Activated naive CD8-positive, alpha-beta T cell treated with anti-CD3 and anti-CD28 coated beads for 36 hours (primary cell): ENCODE data around the gene IP6K2. TPM values are rescaled to one million over a fixed set of nuclear protein-coding genes. Genes with fewer than 3 reads are reported as not detected.
"Not testable (repeated sequence)": the region's sequence is repeated elsewhere in the genome, so short reads cannot be mapped to it uniquely, and the experiment has no call there.

ENCODE experiments used
- DNase-seq: peaks from one replicate; pipeline ENCODE4 v3.0.0; 2021
- H3K27ac Mint-ChIP-seq: one replicate; pipeline ENCODE4 v1.8.0; 2022; ENCODE audit warnings: mild to moderate bottlenecking, moderate library complexity, mixed read lengths
- H3K27me3 Mint-ChIP-seq: one replicate; pipeline ENCODE4 v1.8.0; 2022; ENCODE audit warnings: mild to moderate bottlenecking, mixed read lengths
- H3K36me3 Mint-ChIP-seq: one replicate; pipeline ENCODE4 v1.8.0; 2021; ENCODE audit warnings: mild to moderate bottlenecking, mixed read lengths
- H3K4me1 Mint-ChIP-seq: one replicate; pipeline ENCODE4 v1.8.0; 2021; ENCODE audit warnings: mixed read lengths
- H3K4me3 Mint-ChIP-seq: one replicate; pipeline ENCODE4 v1.8.0; 2022; ENCODE audit warnings: mild to moderate bottlenecking, moderate library complexity, mixed read lengths
- H3K9me3 Mint-ChIP-seq: one replicate; pipeline ENCODE4 v1.8.0; 2022; ENCODE audit warnings: mixed read lengths
- total RNA-seq, 2 experiments: library from RNA; stranded (reverse); gene quantifications; one replicate each; pipeline ENCODE4 v1.2.3, GENCODE V29; 2021

IP6K2 gene, protein sequence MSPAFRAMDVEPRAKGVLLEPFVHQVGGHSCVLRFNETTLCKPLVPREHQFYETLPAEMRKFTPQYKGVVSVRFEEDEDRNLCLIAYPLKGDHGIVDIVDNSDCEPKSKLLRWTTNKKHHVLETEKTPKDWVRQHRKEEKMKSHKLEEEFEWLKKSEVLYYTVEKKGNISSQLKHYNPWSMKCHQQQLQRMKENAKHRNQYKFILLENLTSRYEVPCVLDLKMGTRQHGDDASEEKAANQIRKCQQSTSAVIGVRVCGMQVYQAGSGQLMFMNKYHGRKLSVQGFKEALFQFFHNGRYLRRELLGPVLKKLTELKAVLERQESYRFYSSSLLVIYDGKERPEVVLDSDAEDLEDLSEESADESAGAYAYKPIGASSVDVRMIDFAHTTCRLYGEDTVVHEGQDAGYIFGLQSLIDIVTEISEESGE
- 10 to 100 TPM; 42.6 to 49.9 TPM for total RNA-seq

DNA sequence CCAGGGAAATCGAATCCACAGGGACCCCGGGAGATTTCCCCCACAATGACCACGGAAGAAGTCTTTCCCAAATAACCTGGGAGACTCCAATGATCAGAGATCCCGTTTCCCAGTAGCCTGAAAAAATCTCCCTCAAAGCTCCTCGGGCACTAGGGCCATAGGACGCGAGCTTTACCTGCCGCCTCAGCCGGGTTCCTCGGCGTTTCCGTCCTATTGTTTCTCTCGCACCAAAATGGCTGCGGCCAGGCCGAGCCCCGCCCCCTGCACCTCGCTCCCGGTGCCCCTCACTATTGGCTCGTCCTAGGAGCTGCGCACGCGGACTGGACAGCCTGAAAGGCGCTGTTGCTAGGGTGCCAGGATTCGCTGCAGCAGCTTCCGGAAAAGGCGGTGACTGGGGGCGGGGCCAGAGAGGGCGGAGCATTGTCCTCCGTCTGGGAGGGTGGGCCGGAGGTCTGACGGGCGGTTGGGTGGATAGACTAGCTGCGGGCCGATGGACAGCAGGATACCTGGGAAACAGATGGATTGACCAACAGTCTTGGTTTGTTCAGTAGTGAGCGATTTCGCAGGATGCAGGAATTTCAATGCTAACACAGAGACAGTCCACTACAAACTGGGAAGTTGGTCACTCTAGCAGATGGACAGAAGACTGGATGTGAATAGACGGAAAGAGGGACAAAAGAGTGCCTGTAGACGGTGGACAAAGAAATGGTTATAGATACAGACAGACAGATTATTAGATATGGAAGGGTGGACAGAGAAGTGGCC lies at the start of gene IP6K2:
Gene IP6K2 (minus strand): TSS at position 240 of the 765 bp plus-strand sequence. CDS start 21,930 bp downstream, outside the sequence.
- peak; percentile 99 for DNase-seq
- H3K9me3 Mint-ChIP-seq, result no peaks in the 10 kb centered on the region
- H3K27ac Mint-ChIP-seq, result peak within 1 kb of the TSS; percentile 95
- H3K27me3 Mint-ChIP-seq, result no peaks in the 10 kb centered on the region
- peak within 1 kb of the TSS; percentile 98 for H3K4me3 Mint-ChIP-seq
- H3K36me3 Mint-ChIP-seq, result peaks cover 17% of the 10 kb centered on the region
- peaks cover 31% of the 10 kb centered on the region for H3K4me1 Mint-ChIP-seq

DNA sequence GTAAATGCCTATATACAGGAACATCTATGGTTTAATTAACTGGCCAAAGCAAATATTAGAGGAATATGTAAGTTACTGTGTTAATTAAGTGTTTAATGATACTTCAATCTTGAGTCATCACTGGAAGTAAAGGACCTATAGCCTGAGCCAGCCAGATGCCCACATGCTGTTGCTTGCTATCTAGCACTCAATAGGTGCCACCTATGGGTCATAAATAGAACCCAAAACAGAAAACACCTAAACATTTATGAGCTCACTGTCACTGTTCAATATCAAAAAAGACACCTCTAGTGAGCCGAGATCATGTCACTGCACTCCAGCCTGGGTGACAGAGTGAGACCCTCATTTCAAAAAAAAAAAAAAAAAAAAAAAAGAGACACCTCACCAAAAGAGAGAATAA lies 48.4 kb upstream of the IP6K2 start:
- no peak for DNase-seq
- no peaks in the 10 kb centered on the region for H3K9me3 Mint-ChIP-seq
- no peaks in the 10 kb centered on the region for H3K27me3 Mint-ChIP-seq
- no peak overlapping the region for H3K27ac Mint-ChIP-seq
- no peak overlapping the region for H3K4me3 Mint-ChIP-seq
- peaks cover 6% of the 10 kb centered on the region for H3K36me3 Mint-ChIP-seq
- peaks cover under 1% of the 10 kb centered on the region for H3K4me1 Mint-ChIP-seq

DNA sequence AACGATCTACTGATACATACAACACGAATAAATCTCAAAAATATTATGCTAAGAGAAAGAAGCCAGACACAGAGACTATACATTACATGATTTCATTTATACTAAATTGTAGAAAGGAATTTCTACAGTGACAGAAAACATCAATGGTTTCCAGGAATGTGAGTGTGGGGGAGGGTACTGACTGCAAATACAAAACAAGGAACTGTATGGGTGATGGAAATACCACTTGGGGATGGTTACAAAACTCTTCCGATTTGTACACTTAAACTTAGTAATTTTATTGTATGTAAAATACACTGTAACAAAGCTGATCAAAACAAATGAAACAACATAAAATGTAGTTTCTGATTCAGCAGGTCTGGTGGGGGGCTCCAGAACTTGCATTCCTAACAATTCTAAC lies 45.8 kb upstream of the IP6K2 start:
- no peak overlapping the region for H3K4me3 Mint-ChIP-seq
- no peaks in the 10 kb centered on the region for H3K9me3 Mint-ChIP-seq
- H3K27me3 Mint-ChIP-seq, result no peaks in the 10 kb centered on the region
- H3K36me3 Mint-ChIP-seq, result no peaks in the 10 kb centered on the region
- no peaks in the 10 kb centered on the region for H3K4me1 Mint-ChIP-seq
- DNase-seq, result no peak
- no peak overlapping the region for H3K27ac Mint-ChIP-seq

DNA sequence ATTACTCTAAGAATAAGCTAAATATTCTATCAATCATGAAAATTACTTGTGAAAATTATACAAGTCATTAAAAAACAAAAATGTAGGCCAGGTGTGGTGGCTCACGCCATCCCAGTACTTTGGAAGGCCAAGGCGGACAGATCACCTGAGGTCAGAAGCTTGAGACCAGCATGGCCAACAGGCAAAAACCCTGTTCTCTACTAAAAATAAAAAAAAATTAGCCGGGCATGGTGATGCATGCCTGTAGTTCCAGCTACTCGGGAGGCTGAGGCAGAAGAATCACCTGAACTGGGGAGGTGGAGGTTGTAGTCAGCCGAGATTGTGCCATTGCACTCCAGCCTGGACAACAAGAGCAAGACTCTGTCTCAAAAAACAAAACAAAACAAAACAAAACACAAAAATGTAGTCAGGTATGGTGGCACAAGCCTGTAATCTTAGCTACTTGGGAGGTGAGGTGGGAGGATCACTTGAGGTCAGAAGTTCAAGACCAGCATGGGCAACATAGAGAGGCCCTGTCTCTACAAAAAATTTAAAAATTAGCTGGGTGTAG lies 43.0 kb upstream of the IP6K2 start:
- H3K36me3 Mint-ChIP-seq, H3K4me3 Mint-ChIP-seq, H3K4me1 Mint-ChIP-seq, H3K27ac Mint-ChIP-seq, H3K27me3 Mint-ChIP-seq, DNase-seq, H3K9me3 Mint-ChIP-seq: not testable (repeated sequence)

DNA sequence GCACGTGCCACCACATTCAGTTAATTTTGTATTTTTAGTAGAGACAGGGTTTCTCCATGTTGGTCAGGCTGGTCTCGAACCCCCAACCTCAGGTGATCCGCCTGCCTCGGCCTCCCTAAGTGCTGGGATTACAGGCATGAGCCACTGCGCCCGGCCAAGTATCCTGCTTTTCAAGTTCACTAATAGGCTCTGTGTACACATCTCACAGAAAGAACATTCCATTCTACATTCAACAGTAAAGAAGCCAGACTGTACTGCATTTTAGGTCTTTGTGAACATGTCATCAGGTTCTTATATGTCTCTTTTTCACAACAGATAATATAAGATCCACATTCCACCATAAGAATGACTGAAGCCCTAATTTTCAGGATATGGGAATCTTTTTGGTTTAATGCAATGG lies 42.5 kb upstream of the IP6K2 start:
- H3K36me3 Mint-ChIP-seq, DNase-seq, H3K9me3 Mint-ChIP-seq, H3K4me3 Mint-ChIP-seq, H3K4me1 Mint-ChIP-seq, H3K27ac Mint-ChIP-seq, H3K27me3 Mint-ChIP-seq: not testable (repeated sequence)

DNA sequence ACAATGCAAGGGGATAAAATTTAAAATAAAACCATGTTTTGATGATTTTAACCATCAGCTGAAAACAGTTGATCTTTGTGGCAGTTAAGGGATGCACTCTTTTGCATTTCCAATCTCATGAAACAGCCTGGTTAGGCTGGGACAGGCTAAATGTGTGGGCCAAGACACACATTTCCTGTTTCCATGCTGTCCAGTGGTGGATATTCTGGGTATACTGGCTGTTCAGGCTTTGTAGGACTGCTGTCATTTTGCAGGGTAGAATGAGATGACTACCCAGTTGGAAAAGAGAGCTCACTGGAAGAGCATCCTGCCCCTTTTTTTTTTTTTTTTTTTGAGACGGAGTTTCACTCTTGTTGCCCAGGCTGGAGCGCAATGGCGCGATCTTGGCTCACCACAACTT lies 42.0 kb upstream of the IP6K2 start:
- Mint-ChIP-seq H3K27ac (no peak overlapping the region), H3K36me3 (peaks cover 5% of the 10 kb centered on the region), H3K4me1 (no peaks in the 10 kb centered on the region), H3K9me3 (no peaks in the 10 kb centered on the region), H3K27me3 (no peaks in the 10 kb centered on the region), H3K4me3 (no peak overlapping the region)
- no peak for DNase-seq

DNA sequence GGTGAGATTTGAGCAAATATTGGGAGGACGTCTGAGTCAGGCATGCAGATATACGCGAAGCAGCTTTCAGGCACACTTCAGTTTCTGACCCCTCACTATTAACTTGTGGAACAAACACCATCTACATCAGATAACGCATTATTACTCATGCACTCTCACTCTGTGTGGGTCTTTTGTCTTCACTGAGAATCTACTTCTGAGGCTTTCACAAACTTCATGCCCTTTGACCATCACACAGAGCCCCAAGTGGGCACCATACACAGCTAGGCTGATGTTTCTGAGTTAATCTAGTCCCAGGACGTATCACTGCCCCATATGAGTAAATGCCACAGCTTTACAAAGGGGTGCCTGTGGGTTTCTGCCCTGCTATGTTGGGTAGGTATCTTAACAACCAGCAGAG lies 39.6 kb upstream of the IP6K2 start:
- no peak for DNase-seq

DNA sequence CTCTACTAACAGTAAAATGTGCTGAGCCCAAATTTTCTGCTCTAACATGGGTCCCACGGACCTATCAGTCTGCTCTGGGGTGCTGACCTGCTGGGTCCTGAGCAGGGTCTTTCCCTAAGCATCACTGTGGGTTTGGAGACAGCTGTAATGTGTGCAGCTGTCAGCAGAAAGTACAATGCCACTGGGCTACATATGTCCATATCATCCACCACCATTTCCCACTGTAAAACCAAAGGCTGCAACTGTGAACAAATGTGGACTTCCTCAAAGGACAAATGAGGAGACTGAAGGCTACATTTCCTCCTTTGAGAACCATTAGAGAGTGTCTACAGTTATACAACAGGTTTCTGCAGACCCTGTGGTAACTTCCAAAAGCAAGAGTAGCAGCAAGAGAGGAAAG lies 33.8 kb upstream of the IP6K2 start:
- H3K27ac Mint-ChIP-seq, result no peak overlapping the region
- DNase-seq, result no peak
- peaks cover 8% of the 10 kb centered on the region for H3K36me3 Mint-ChIP-seq
- no peaks in the 10 kb centered on the region for H3K4me1 Mint-ChIP-seq
- peaks cover 1% of the 10 kb centered on the region for H3K9me3 Mint-ChIP-seq
- no peaks in the 10 kb centered on the region for H3K27me3 Mint-ChIP-seq
- no peak overlapping the region for H3K4me3 Mint-ChIP-seq

More for the DNA sequence above, 39.6 kb upstream of the IP6K2 start:
- Mint-ChIP-seq H3K4me1 (no peaks in the 10 kb centered on the region), H3K4me3 (no peak overlapping the region), H3K27me3 (no peaks in the 10 kb centered on the region), H3K36me3 (peaks cover 5% of the 10 kb centered on the region), H3K27ac (no peak overlapping the region), H3K9me3 (no peaks in the 10 kb centered on the region)

DNA sequence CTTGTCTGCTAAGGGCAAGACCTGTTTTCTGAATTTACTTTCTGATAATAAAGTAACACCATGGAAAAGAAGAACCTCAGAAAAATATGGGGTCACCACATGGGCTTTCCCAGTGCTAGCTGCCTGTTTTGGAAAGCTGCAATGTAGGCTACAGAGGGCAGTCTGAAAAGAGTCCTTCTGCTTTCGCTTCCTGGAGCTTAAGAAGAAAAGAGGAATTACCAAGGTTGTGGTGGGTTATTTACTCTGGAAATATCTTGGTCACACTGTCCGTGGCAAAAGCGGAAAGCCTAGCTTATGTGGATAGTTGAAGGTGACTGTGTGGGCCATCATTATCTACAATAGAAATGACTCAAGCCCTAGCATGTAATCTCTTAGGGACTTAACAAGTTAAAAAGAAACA lies 31.7 kb upstream of the IP6K2 start:
- Mint-ChIP-seq H3K27ac (no peak overlapping the region), H3K9me3 (peaks cover 4% of the 10 kb centered on the region), H3K36me3 (peaks cover 11% of the 10 kb centered on the region), H3K4me3 (no peak overlapping the region), H3K27me3 (no peaks in the 10 kb centered on the region), H3K4me1 (no peaks in the 10 kb centered on the region)
- DNase-seq, result no peak

DNA sequence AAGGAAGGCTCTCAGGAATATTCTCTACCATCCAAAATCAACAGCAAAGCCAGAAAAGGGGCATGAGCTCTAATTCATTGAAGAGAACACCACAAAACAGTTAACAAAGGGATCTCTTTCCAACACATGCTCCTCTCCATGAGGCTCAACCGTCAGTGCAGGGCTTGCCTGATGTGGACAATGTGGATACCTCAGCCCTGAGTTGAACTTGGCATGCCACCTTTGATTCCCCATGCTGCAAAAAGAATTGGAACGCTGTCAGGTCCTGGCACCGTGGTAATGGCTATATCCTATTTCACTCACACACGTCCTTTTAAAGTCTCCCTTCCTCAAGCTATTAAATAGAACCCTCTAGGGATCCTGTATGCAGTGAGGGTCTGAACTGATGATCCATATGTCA lies 30.7 kb upstream of the IP6K2 start:
- Mint-ChIP-seq H3K9me3 (peaks cover 4% of the 10 kb centered on the region), H3K27me3 (no peaks in the 10 kb centered on the region), H3K27ac (no peak overlapping the region), H3K4me3 (no peak overlapping the region), H3K4me1 (no peaks in the 10 kb centered on the region), H3K36me3 (peaks cover 11% of the 10 kb centered on the region)
- no peak for DNase-seq

DNA sequence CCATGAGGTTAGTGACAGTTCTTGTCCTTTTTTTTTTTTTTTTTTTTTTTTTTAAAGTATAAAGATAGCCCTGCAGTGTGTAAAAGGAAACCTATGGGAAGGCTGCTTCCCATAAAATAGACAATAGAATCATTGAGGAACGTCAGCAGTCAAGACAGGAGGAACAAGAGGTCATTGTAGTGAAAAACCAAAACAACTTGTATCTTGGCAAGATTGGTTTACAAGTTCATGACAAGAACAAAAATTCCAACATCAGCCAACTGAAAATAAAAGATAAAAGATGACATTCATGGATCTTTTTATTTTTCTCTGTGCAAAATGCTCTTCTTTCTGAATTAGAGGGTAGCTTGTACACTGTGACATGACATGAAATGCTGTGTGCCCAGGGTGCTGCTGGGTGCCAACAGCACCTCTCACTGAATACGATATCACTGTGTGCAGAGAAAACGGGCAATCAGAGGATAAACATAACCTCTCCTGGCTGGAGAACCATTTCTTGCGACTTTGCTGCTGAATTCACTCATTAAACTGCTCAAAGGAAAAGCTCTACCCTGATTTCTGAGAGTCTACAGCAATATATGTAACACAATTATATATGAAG lies 30.1 kb upstream of the IP6K2 start:
- Mint-ChIP-seq H3K36me3 (peaks cover 11% of the 10 kb centered on the region), H3K27ac (no peak overlapping the region), H3K4me1 (no peaks in the 10 kb centered on the region), H3K9me3 (peaks cover 4% of the 10 kb centered on the region), H3K27me3 (no peaks in the 10 kb centered on the region), H3K4me3 (no peak overlapping the region)
- no peak for DNase-seq

DNA sequence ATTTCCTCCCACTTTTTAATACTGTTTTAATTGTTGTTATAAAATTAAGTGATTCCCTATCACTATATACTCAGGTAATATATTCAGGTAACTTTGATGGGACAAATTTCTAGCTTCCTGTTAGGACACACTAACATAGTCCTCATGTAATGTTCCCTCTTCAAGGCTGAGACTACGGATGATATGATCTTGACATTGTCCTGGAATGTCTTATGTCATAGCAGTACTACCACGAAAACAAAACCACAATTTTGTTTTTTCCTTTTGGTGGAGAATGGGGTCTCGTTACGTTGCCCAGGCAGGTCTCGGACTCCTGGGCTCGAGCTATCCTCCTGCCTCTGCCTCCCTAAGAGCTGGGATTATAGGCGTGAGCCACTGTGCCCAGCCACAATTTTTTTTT lies 26.8 kb upstream of the IP6K2 start:
- Mint-ChIP-seq H3K36me3 (peaks cover 11% of the 10 kb centered on the region), H3K4me1 (no peaks in the 10 kb centered on the region), H3K27ac (no peak overlapping the region), H3K4me3 (no peak overlapping the region), H3K9me3 (peaks cover 4% of the 10 kb centered on the region), H3K27me3 (no peaks in the 10 kb centered on the region)
- DNase-seq, result no peak

DNA sequence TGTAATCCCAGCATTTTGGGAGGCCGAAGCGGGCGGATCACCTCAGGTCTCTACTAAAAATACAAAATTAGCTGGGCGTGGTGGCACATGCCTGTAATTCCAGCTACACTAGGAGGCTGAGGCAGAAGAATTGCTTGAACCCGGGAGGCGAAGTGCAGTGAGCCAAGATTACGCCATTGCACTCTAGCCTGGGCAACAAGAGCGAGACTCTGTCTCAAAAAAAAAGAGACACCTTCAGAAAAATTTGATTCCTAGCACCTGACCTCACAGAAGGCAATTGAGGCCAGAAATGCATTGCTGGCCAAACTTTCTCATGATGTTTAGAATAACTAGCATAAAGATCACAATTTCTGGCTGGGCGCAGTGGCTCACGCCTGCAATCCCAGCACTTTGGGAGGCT lies 24.2 kb upstream of the IP6K2 start:
- H3K9me3 Mint-ChIP-seq, H3K4me1 Mint-ChIP-seq, H3K27ac Mint-ChIP-seq, H3K27me3 Mint-ChIP-seq, H3K36me3 Mint-ChIP-seq, DNase-seq, H3K4me3 Mint-ChIP-seq: not testable (repeated sequence)

DNA sequence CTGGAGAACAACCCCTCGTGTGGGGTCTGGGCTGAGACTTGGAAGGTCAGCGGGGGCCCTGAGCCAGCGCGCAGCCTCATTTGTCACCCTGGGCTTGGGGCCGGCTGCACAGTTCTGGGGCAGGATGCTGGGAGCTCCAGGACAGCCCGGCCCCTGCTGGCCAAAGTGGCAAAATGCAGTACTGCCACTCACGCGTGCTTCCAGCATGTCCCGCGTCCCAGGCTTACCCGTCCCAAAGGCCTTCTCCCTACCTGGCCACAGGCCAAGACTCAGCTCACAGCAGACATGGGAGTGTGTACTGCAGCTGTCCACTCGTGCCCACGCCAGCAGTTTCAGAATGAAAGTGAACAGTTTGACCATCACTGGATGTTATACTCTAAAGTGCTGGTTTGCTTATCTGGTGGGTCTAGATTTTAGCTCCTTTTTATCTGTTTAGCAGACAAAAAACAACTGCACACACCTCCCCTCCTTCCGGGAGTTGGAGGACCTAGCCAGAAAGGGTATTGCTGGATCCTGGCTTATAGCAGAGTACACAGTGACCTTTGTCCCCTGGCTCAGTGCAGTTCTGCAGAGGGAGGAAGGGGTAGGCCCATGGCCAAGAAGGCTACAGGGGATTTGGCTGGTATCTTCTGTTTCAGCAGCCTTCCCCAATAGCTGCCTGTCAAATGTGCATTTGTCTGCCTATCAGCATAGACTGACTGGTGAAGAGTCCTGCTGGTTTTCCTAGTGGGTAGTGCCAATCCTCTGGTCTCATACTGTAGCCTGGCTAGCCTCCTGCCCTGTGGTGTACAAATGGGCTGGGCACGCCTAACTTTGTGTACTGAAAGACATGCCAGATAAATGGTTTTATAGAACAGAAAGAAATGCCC lies 23.2 kb upstream of the IP6K2 start:
- H3K4me1 Mint-ChIP-seq, result no peaks in the 10 kb centered on the region
- H3K27me3 Mint-ChIP-seq, result no peaks in the 10 kb centered on the region
- no peaks in the 10 kb centered on the region for H3K9me3 Mint-ChIP-seq
- no peak overlapping the region for H3K4me3 Mint-ChIP-seq
- H3K36me3 Mint-ChIP-seq, result no peaks in the 10 kb centered on the region
- no peak overlapping the region for H3K27ac Mint-ChIP-seq
- DNase-seq, result peak; percentile 64
